H9 (cell line): ENCODE results near the gene IRF2. TPM values are rescaled to one million over a fixed set of nuclear protein-coding genes. Genes with fewer than 3 reads are reported as not detected.

Experiments
- DNase-seq: peaks from one replicate; pipeline ENCODE4 v3.0.0-alpha.2; 2017
- H2AFZ ChIP-seq: one replicate; pipeline ENCODE4 v1.6.1; 2013; ENCODE audit warnings: mild to moderate bottlenecking, low read length, control low read depth, moderate library complexity
- H2AK5ac ChIP-seq: 2 replicates; pipeline ENCODE4 v1.6.1; 2013; ENCODE audit warnings: low read length, control low read depth, mixed read lengths; ENCODE audit not compliant: insufficient read length
- H2BK120ac ChIP-seq: one replicate; pipeline ENCODE4 v1.6.1; 2013; ENCODE audit warnings: low read depth, mild to moderate bottlenecking, low read length, control low read depth, inconsistent platforms; ENCODE audit not compliant: poor library complexity, severe bottlenecking
- H2BK12ac ChIP-seq: 2 replicates; pipeline ENCODE4 v1.6.1; 2013; ENCODE audit warnings: low read length, control low read depth, mixed read lengths, low read depth; ENCODE audit not compliant: insufficient read length
- H2BK15ac ChIP-seq: 2 replicates; pipeline ENCODE4 v1.6.1; 2013; ENCODE audit warnings: low read depth, low read length, control low read depth
- H2BK20ac ChIP-seq: one replicate; pipeline ENCODE4 v1.6.1; 2013; ENCODE audit warnings: low read depth, mild to moderate bottlenecking, low read length, control low read depth, inconsistent platforms; ENCODE audit not compliant: poor library complexity, severe bottlenecking
- H2BK5ac ChIP-seq: 2 replicates; pipeline ENCODE4 v1.6.1; 2013; ENCODE audit warnings: low read length, control low read depth, mixed read lengths; ENCODE audit not compliant: insufficient read length
- H3K14ac ChIP-seq: 2 replicates; pipeline ENCODE4 v1.6.1; 2013; ENCODE audit warnings: low read length, control low read depth; ENCODE audit not compliant: insufficient read depth
- H3K18ac ChIP-seq: 2 replicates; pipeline ENCODE4 v1.6.1; 2013; ENCODE audit warnings: low read depth, mild to moderate bottlenecking, mixed read lengths, low read length, control low read depth; ENCODE audit not compliant: insufficient read length
- H3K23ac ChIP-seq: 2 replicates; pipeline ENCODE4 v1.6.1; 2013; ENCODE audit warnings: low read length, control low read depth, mixed read lengths, low read depth; ENCODE audit not compliant: insufficient read length
- H3K23me2 ChIP-seq: 2 replicates; pipeline ENCODE4 v1.6.1; 2013; ENCODE audit warnings: low read depth, mild to moderate bottlenecking, mixed read lengths, low read length, control low read depth; ENCODE audit not compliant: insufficient read length, poor library complexity, severe bottlenecking
- H3K27ac ChIP-seq: 2 replicates; pipeline ENCODE4 v1.5.1; 2013; ENCODE audit warnings: low read length, control low read depth, mixed read lengths, low read depth; ENCODE audit not compliant: insufficient read length
- H3K27me3 ChIP-seq: 2 replicates; pipeline ENCODE4 v1.6.1; 2013; ENCODE audit warnings: low read length, control low read depth, inconsistent platforms; ENCODE audit not compliant: insufficient read depth
- H3K4ac ChIP-seq: 2 replicates; pipeline ENCODE4 v1.6.1; 2013; ENCODE audit warnings: low read depth, mild to moderate bottlenecking, control low read depth, inconsistent platforms, low read length, moderate library complexity
- H3K4me1 ChIP-seq: 2 replicates; pipeline ENCODE4 v1.6.1; 2013; ENCODE audit warnings: low read length, control low read depth, inconsistent platforms; ENCODE audit not compliant: insufficient read depth
- H3K4me2 ChIP-seq: 2 replicates; pipeline ENCODE4 v1.6.1; 2013; ENCODE audit warnings: low read length, control low read depth, mixed read lengths; ENCODE audit not compliant: insufficient read length, insufficient read depth
- H3K56ac ChIP-seq: 2 replicates; pipeline ENCODE4 v1.6.1; 2013; ENCODE audit warnings: low read depth, mild to moderate bottlenecking, mixed read lengths, low read length, control low read depth; ENCODE audit not compliant: insufficient read length
- H3K79me1 ChIP-seq: 2 replicates; pipeline ENCODE4 v1.6.1; 2013; ENCODE audit warnings: low read depth, mild to moderate bottlenecking, moderate library complexity, low read length, control low read depth, inconsistent platforms; ENCODE audit not compliant: insufficient read depth, poor library complexity, severe bottlenecking
- H3K79me2 ChIP-seq: 2 replicates; pipeline ENCODE4 v1.6.1; 2013; ENCODE audit warnings: low read length, control low read depth, inconsistent platforms; ENCODE audit not compliant: insufficient read depth
- H3K9ac ChIP-seq: 2 replicates; pipeline ENCODE4 v1.6.1; 2013; ENCODE audit warnings: low read length, control low read depth, mixed read lengths; ENCODE audit not compliant: insufficient read length; ENCODE audit errors: extremely low read depth
- H3K9me3 ChIP-seq: one replicate; pipeline ENCODE4 v1.6.1; 2013; ENCODE audit warnings: low read depth, low read length, inconsistent platforms; ENCODE audit not compliant: control insufficient read depth
- H3T11ph ChIP-seq: one replicate; pipeline ENCODE4 v1.6.1; 2013; ENCODE audit warnings: mild to moderate bottlenecking, low read length, control low read depth, inconsistent platforms
- H4K20me1 ChIP-seq: one replicate; pipeline ENCODE4 v1.6.1; 2013; ENCODE audit not compliant: control insufficient read depth, insufficient read length, insufficient read depth
- H4K5ac ChIP-seq: 2 replicates; pipeline ENCODE4 v1.6.1; 2013; ENCODE audit warnings: low read depth, mild to moderate bottlenecking, mixed read lengths, low read length, control low read depth; ENCODE audit not compliant: insufficient read length
- H4K8ac ChIP-seq: replicated peaks from 2 replicates; pipeline ENCODE4 v1.6.1; 2013; ENCODE audit warnings: low read length, control low read depth, mixed read lengths, low read depth; ENCODE audit not compliant: insufficient read length
- H4K91ac ChIP-seq: 2 replicates; pipeline ENCODE4 v1.6.1; 2013; ENCODE audit warnings: low read depth, mild to moderate bottlenecking, moderate library complexity, mixed read lengths, low read length, control low read depth; ENCODE audit not compliant: insufficient read length
- H3K27ac Mint-ChIP-seq, 3 experiments: 2 replicates in 2 of 3; 3 replicates in 1 of 3; pipeline ENCODE4 v1.8.0; 2020 to 2021; ENCODE audit warnings: mixed read lengths in 3 of 3, mild to moderate bottlenecking in 1 of 3, moderate library complexity in 1 of 3
- H3K27me3 Mint-ChIP-seq: 2 replicates; pipeline ENCODE4 v1.8.0; 2021; ENCODE audit warnings: low read depth, mild to moderate bottlenecking, moderate library complexity, mixed read lengths
- H3K36me3 Mint-ChIP-seq, 3 experiments: 2 replicates in 2 of 3; 3 replicates in 1 of 3; pipeline ENCODE4 v1.8.0; 2020 to 2021; ENCODE audit warnings: low read depth in 3 of 3, mixed read lengths in 3 of 3; ENCODE audit not compliant: insufficient read depth in 1 of 3
- H3K4me1 Mint-ChIP-seq, 2 experiments: 2 replicates each; pipeline ENCODE4 v1.8.0; 2020; ENCODE audit warnings: mixed read lengths in 2 of 2
- H3K4me3 Mint-ChIP-seq, 2 experiments: 2 replicates in 1 of 2; 3 replicates in 1 of 2; pipeline ENCODE4 v1.8.0; 2020 to 2021; ENCODE audit warnings: mild to moderate bottlenecking in 2 of 2, mixed read lengths in 2 of 2, moderate library complexity in 1 of 2
- H3K9me3 Mint-ChIP-seq, 2 experiments: 2 replicates in 1 of 2; 3 replicates in 1 of 2; pipeline ENCODE4 v1.8.0; 2020; ENCODE audit warnings: mild to moderate bottlenecking in 2 of 2, mixed read lengths in 2 of 2, moderate library complexity in 1 of 2
- CTCF ChIP-seq: fragments of 200-600 bp; sonication (generic); conservative IDR thresholded peaks from 3 replicates; pipeline ENCODE4 v1.8.0; 2021; ENCODE audit warnings: antibody characterized with exemption, mild to moderate bottlenecking
- WGBS: extraction: QIAGEN DNeasy Blood & Tissue Kit; methylation state at CpG from one replicate; pipeline ENCODE4 v1.1.7; 2013; ENCODE audit warnings: missing lambda C conversion rate, low lambda C conversion rate, mixed read lengths; ENCODE audit not compliant: insufficient read length; ENCODE audit errors: extremely low coverage; 5-methylcytosine and 5-hydroxymethylcytosine counted together
- total RNA-seq: library from RNA; stranded (reverse); gene quantifications from 2 replicates; pipeline ENCODE4 v1.2.1, GENCODE V29; 2021

Gene IRF2
- total RNA-seq, 1 experiment from 2014 or later = 13.5 TPM

- H2BK5ac ChIP-seq = no peak overlapping the region
- H3K4me1 Mint-ChIP-seq = peaks cover 31 to 33% of the 10 kb centered on the region in 2 experiments
- H3K27ac Mint-ChIP-seq = peak overlapping the region in 1 of 3 experiments; percentile 73; a peak in 2 of 7 replicates
- H2BK12ac ChIP-seq = no peak overlapping the region
- peaks cover 0 to 8% (median 0%) of the 10 kb centered on the region in 3 experiments; a peak in 1 of 7 replicates for H3K36me3 Mint-ChIP-seq
- no peak overlapping the region for H3K9ac ChIP-seq
- WGBS = no CpG with 5 or more reads among the region's 11 CpGs
- H2BK20ac ChIP-seq = no peak overlapping the region
- 0 out of 5 replicates have a peak overlapping the region, but pooled peaks of 1 of the 2 experiments have one; percentile 54 for H3K4me3 Mint-ChIP-seq
- no peak for TF ChIP-seq CTCF
- H3K4ac ChIP-seq = no peak overlapping the region
- peaks cover 2% of the 10 kb centered on the region for H3K27me3 Mint-ChIP-seq
- H3K27me3 ChIP-seq = no peaks in the 10 kb centered on the region
- H3K23ac ChIP-seq = no peak overlapping the region
- H3K18ac ChIP-seq = peak overlapping the region; percentile 7
- no peak overlapping the region for H3K14ac ChIP-seq
- H3K27ac ChIP-seq = no peak overlapping the region
- no peak overlapping the region for H2AK5ac ChIP-seq
- DNase-seq = no peak
- H3K23me2 ChIP-seq = no peaks in the 10 kb centered on the region
- H3K79me2 ChIP-seq = no peaks in the 10 kb centered on the region
- H3K9me3 Mint-ChIP-seq = peaks cover 0 to 5% of the 10 kb centered on the region in 2 experiments; a peak in 1 of 5 replicates
- no peaks in the 10 kb centered on the region for H4K20me1 ChIP-seq
- H2AFZ ChIP-seq = no peak overlapping the region
- H3K56ac ChIP-seq = no peak overlapping the region
- H4K5ac ChIP-seq = no peak overlapping the region
- H3K9me3 ChIP-seq = no peaks in the 10 kb centered on the region
- peaks cover 16% of the 10 kb centered on the region; the same call in 1 of the 2 replicates for H3K4me1 ChIP-seq
- no peak overlapping the region for H2BK15ac ChIP-seq
- no peak overlapping the region for H3T11ph ChIP-seq
- H4K91ac ChIP-seq = no peak overlapping the region
- H2BK120ac ChIP-seq = no peak overlapping the region
- no peak overlapping the region for H4K8ac ChIP-seq
- no peak overlapping the region for H3K4me2 ChIP-seq
- H3K79me1 ChIP-seq = no peaks in the 10 kb centered on the region
These were observed 124.9 kb downstream of the IRF2 start for GRCh38 chr4:184349283-184350039.
